Fibroblast of lung (primary cell): ENCODE measurements around the gene SFT2D3. TPM values are rescaled to one million over a fixed set of nuclear protein-coding genes. Genes with fewer than 3 reads are reported as not detected.

Experiments
- DNase-seq, 2 donors: peaks; one replicate each; pipeline versions ENCODE4 v3.0.0 to v3.0.0-alpha.2; 2010; ENCODE audit warnings: low read depth in 2 of 2
- H2AFZ ChIP-seq: 2 replicates; pipeline ENCODE4 v1.5.1; 2012; ENCODE audit warnings: low read length, control low read depth, inconsistent platforms
- H3K27ac ChIP-seq: 2 replicates; pipeline ENCODE4 v1.5.1; 2011; ENCODE audit warnings: low read length, control low read depth; ENCODE audit not compliant: insufficient read depth
- H3K27me3 ChIP-seq: 2 replicates; pipeline ENCODE4 v1.5.1; 2011; ENCODE audit warnings: mild to moderate bottlenecking, low read length; ENCODE audit not compliant: control insufficient read depth, insufficient read depth
- H3K36me3 ChIP-seq: 2 replicates; pipeline ENCODE4 v1.5.1; 2011; ENCODE audit warnings: low read length; ENCODE audit not compliant: control insufficient read depth, insufficient read depth
- H3K4me1 ChIP-seq: 2 replicates; pipeline ENCODE4 v1.5.1; 2011; ENCODE audit warnings: low read length; ENCODE audit not compliant: control insufficient read depth, insufficient read depth; ENCODE audit errors: extremely low read depth
- H3K4me2 ChIP-seq: 2 replicates; pipeline ENCODE4 v1.5.1; 2011; ENCODE audit warnings: low read length, control low read depth; ENCODE audit not compliant: insufficient read depth; ENCODE audit errors: extremely low read depth
- H3K4me3 ChIP-seq, 4 experiments: fragments of 200-600 bp in 1 of 4; sonication (generic) in 1 of 4; replicated peaks in 1 of 4; 2 replicates each; pipeline ENCODE4 v1.5.1; 2011 to 2016; ENCODE audit warnings: low read length in 4 of 4, low read depth in 3 of 4, mild to moderate bottlenecking in 3 of 4, control low read depth in 2 of 4, inconsistent platforms in 1 of 4, mixed read lengths in 1 of 4; ENCODE audit not compliant: insufficient read depth in 1 of 4; ENCODE audit errors: control extremely low read depth in 1 of 4
- H3K79me2 ChIP-seq: 2 replicates; pipeline ENCODE4 v1.5.1; 2012; ENCODE audit warnings: mild to moderate bottlenecking, low read length, inconsistent platforms; ENCODE audit not compliant: control insufficient read depth, insufficient read depth
- H3K9ac ChIP-seq: 2 replicates; pipeline ENCODE4 v1.5.1; 2011; ENCODE audit warnings: mild to moderate bottlenecking, low read length, control low read depth; ENCODE audit not compliant: insufficient read depth
- H3K9me3 ChIP-seq: 2 replicates; pipeline ENCODE4 v1.5.1; 2012; ENCODE audit warnings: low read depth, low read length; ENCODE audit not compliant: control insufficient read depth, insufficient read depth
- H4K20me1 ChIP-seq: 2 replicates; pipeline ENCODE4 v1.5.1; 2011; ENCODE audit warnings: low read length; ENCODE audit not compliant: control insufficient read depth, insufficient read depth; ENCODE audit errors: extremely low read depth
- EZH2 ChIP-seq: IDR thresholded peaks from 2 replicates; pipeline ENCODE4 v1.5.1; 2012; ENCODE audit warnings: low read length, control low read depth, mild to moderate bottlenecking; ENCODE audit errors: missing control alignments
- polyA plus RNA-seq, 2 donors: library from polyadenylated mRNA; depleted of rRNA in 1 of 2; stranded (reverse) in 1 of 2; unstranded in 1 of 2; fragments of >200 nt; gene quantifications; 2 replicates each; pipeline ENCODE4 v1.2.1, GENCODE V29; 2011 to 2012; ENCODE audit warnings: missing spikeins in 1 of 2
- total RNA-seq: library from RNA; depleted of rRNA; stranded (reverse); fragments of >200 nt; gene quantifications from 2 replicates; pipeline ENCODE4 v1.2.1, GENCODE V29; 2014
- TF ChIP-seq, protein P1 (sequence below), 2 donors: IDR thresholded peaks in 1 of 2; conservative IDR thresholded peaks in 1 of 2; 1 replicate in 1 of 2; 2 replicates in 1 of 2; pipeline ENCODE4 v1.5.1; 2011 to 2012; ENCODE audit warnings: low read length in 2 of 2, control low read depth in 1 of 2, inconsistent platforms in 1 of 2, low read depth in 1 of 2, mild to moderate bottlenecking in 1 of 2

SFT2D3 gene
- total and polyA plus RNA-seq, 2 donors (not counting 1 experiment from before 2014, with no cell fraction given) = 4.1 to 5.5 TPM

DNA sequence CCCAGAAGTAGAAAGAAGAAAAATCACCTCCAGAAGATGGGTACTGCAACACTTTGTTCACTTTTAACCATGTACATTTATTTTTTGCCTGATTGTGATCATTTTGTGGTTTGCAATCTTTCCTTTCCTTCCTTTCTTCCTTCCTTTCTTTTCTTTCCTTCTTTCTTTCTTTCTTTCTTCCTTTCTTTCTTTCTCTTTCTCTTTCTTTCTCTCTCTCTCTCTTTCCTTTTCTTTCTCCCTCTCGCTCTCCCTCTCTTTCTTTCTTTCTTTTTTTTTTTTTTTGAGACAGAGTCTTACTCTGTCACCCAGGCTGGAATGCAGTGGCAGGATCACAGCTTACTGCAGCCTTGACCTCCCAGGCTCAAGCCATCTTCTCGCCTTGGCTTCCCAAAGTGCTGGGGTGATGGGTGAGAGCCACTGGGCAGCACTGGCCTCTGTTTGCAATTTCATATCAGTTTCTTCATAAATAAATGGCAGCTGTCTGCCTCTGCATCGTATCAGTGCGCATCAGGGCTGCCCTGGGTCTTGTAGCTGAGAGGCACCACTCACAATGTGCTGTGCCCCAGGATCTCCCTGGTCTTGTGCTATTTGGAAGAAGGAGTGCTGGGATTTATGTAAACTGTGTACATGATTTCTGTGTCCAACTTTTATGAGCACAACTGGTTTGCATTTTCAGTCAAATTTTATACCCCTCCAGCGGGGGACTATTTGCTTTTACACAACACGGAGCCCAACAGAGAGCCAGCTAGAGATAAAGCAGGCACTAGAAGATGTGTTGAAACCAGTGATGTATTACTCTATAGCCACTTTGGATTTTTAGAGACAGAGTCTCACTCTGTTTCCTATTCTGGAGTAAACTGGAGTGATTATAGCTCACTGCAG is 19.1 kb upstream of the SFT2D3 start:
- Histone ChIP-seq H3K9me3 (no peaks in the 10 kb centered on the region), H3K79me2 (no peaks in the 10 kb centered on the region), H3K27me3 (peaks cover 7% of the 10 kb centered on the region), H2AFZ (no peak overlapping the region), H3K4me2 (no peak overlapping the region), H3K27ac (no peak overlapping the region), H3K9ac (no peak overlapping the region), H4K20me1 (no peaks in the 10 kb centered on the region), H3K4me3 (no peak overlapping the region), H3K4me1 (peaks cover 6% of the 10 kb centered on the region), H3K36me3 (no peaks in the 10 kb centered on the region)
- TF ChIP-seq, protein P1, sequence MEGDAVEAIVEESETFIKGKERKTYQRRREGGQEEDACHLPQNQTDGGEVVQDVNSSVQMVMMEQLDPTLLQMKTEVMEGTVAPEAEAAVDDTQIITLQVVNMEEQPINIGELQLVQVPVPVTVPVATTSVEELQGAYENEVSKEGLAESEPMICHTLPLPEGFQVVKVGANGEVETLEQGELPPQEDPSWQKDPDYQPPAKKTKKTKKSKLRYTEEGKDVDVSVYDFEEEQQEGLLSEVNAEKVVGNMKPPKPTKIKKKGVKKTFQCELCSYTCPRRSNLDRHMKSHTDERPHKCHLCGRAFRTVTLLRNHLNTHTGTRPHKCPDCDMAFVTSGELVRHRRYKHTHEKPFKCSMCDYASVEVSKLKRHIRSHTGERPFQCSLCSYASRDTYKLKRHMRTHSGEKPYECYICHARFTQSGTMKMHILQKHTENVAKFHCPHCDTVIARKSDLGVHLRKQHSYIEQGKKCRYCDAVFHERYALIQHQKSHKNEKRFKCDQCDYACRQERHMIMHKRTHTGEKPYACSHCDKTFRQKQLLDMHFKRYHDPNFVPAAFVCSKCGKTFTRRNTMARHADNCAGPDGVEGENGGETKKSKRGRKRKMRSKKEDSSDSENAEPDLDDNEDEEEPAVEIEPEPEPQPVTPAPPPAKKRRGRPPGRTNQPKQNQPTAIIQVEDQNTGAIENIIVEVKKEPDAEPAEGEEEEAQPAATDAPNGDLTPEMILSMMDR (conservative IDR thresholded peaks at IDR 0.05 in 1 of 2, IDR thresholded peaks at IDR 0.05 in 1 of 2; ENCODE audit: low read depth in 1 of 2, low read length in 2 of 2) = no peak
- TF ChIP-seq EZH2 = no peak
- no peak for DNase-seq

DNA sequence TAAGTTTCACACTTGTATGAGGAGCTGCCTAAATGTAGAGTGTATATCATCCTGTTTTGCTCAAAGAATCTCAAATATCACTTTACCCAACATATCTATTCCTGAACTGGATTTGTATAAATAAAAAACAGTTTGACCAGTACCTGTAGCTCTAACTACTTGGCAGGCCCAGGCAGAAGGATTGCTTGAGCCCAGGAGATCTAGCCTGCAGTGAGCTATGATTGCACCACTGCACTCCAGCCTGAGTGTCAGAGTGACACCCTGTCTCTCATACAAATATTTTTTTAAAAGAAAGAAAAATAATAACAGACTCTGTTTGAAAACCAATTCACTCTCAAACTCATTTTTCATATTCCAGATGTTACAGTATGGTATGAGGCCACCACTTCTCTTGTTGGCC is 18.2 kb upstream of the SFT2D3 start:
- H3K36me3 ChIP-seq = no peaks in the 10 kb centered on the region
- no peak overlapping the region for H3K4me2 ChIP-seq
- H3K27ac ChIP-seq = no peak overlapping the region
- H3K27me3 ChIP-seq = peaks cover 3% of the 10 kb centered on the region
- no peak overlapping the region for H3K9ac ChIP-seq
- H3K9me3 ChIP-seq = no peaks in the 10 kb centered on the region
- DNase-seq = no peak
- H4K20me1 ChIP-seq = no peaks in the 10 kb centered on the region
- TF ChIP-seq, protein P1 (conservative IDR thresholded peaks at IDR 0.05 in 1 of 2, IDR thresholded peaks at IDR 0.05 in 1 of 2; ENCODE audit: low read depth in 1 of 2, low read length in 2 of 2) = no peak
- TF ChIP-seq EZH2 = no peak
- H3K79me2 ChIP-seq = no peaks in the 10 kb centered on the region
- H3K4me3 ChIP-seq = no peak overlapping the region
- peaks cover 6% of the 10 kb centered on the region for H3K4me1 ChIP-seq
- no peak overlapping the region for H2AFZ ChIP-seq

DNA sequence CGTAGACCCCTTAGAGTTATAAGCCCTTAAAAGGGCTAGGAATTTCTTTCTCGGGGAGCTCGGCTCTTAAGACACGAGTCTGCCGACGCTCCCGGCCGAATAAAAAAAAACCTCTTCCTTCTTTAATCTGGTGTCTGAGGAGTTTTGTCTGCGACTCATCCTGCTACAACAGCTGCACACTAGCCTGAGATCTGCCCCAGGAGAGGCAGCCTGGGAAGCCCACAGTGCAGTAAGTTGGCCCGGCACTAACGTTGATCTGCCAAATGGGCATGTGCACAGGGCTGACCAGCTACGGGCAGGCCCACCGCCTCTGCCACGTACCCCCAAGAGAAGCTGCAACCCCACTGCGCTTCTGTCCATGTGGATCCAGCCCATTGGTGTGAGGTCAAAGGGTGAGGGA is 17.5 kb upstream of the SFT2D3 start:
- Histone ChIP-seq H3K27ac (no peak overlapping the region), H3K9me3 (no peaks in the 10 kb centered on the region), H4K20me1 (no peaks in the 10 kb centered on the region), H3K4me3 (no peak overlapping the region), H3K4me2 (no peak overlapping the region), H2AFZ (no peak overlapping the region), H3K9ac (no peak overlapping the region), H3K4me1 (peaks cover 6% of the 10 kb centered on the region), H3K27me3 (no peaks in the 10 kb centered on the region), H3K79me2 (no peaks in the 10 kb centered on the region), H3K36me3 (no peaks in the 10 kb centered on the region)
- peak in 1 of 2 donors; percentile 47 for DNase-seq
- no peak for TF ChIP-seq EZH2
- TF ChIP-seq, protein P1 (conservative IDR thresholded peaks at IDR 0.05 in 1 of 2, IDR thresholded peaks at IDR 0.05 in 1 of 2; ENCODE audit: low read depth in 1 of 2, low read length in 2 of 2) = no peak
